Bronchial epithelial cell (primary cell): ENCODE measurements around the gene TMEM151A. TPM values are rescaled to one million over a fixed set of nuclear protein-coding genes. Genes with fewer than 3 reads are reported as not detected.

Experiments used
- DNase-seq: peaks from one replicate; pipeline ENCODE4 v3.0.0-alpha.2; 2010; ENCODE audit warnings: low read depth
- FAIRE-seq: peaks from 2 replicates; lab custom pipeline; 2011; peaks lifted over from hg19 to GRCh38; lab: Jason Lieb, UNC
- H3K27me3 ChIP-seq: 2 replicates; pipeline ENCODE4 v1.5.1; 2011; ENCODE audit warnings: low read length; ENCODE audit not compliant: control insufficient read depth, insufficient read depth
- H3K36me3 ChIP-seq: 2 replicates; pipeline ENCODE4 v1.5.1; 2011; ENCODE audit warnings: low read length; ENCODE audit not compliant: control insufficient read depth, insufficient read depth
- H3K4me3 ChIP-seq: 2 replicates; pipeline ENCODE4 v1.5.1; 2011; ENCODE audit warnings: mild to moderate bottlenecking, low read depth, low read length, control low read depth
- total RNA-seq: library from RNA; depleted of rRNA; stranded (reverse); fragments of >200 nt; gene quantifications from 2 replicates; pipeline ENCODE4 v1.2.1, GENCODE V29; 2014
- TF ChIP-seq, protein P1 (sequence below): IDR thresholded peaks from 2 replicates; pipeline ENCODE4 v1.5.1; 2011; ENCODE audit warnings: mild to moderate bottlenecking, moderate library complexity, low read length, control low read depth, inconsistent platforms; ENCODE audit not compliant: insufficient read depth, severe bottlenecking

Gene TMEM151A
- total RNA-seq, 1 donor from 2014 or later: not detected

DNA sequence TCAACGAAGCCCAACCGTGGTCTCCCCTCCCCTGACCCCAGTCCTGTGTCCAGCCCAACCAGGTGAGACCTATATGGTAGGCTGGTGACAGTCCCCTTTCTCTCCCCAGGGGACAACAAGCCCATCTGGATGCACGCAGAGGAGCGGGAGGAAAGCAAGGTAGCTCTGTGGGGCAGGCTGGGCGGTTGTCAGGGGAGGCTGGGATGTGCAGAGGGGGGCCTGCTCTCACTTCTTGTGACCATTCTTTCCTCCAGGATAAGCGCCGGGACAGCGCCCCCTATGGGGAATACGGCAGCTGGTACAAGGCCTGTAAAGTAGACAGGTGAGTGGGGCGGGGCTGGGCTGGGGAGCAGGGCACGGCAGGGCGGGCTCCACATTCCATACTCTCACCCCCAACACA lies 26.8 kb upstream of the TMEM151A start:
- DNase-seq (no peak), FAIRE-seq (no peak)
- Histone ChIP-seq H3K27me3 (no peaks in the 10 kb centered on the region), H3K4me3 (no peak overlapping the region), H3K36me3 (peaks cover 23% of the 10 kb centered on the region)
- TF ChIP-seq, protein P1, sequence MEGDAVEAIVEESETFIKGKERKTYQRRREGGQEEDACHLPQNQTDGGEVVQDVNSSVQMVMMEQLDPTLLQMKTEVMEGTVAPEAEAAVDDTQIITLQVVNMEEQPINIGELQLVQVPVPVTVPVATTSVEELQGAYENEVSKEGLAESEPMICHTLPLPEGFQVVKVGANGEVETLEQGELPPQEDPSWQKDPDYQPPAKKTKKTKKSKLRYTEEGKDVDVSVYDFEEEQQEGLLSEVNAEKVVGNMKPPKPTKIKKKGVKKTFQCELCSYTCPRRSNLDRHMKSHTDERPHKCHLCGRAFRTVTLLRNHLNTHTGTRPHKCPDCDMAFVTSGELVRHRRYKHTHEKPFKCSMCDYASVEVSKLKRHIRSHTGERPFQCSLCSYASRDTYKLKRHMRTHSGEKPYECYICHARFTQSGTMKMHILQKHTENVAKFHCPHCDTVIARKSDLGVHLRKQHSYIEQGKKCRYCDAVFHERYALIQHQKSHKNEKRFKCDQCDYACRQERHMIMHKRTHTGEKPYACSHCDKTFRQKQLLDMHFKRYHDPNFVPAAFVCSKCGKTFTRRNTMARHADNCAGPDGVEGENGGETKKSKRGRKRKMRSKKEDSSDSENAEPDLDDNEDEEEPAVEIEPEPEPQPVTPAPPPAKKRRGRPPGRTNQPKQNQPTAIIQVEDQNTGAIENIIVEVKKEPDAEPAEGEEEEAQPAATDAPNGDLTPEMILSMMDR: peak; percentile 59

GRCh38 chr11:66265531-66266377 lies 25.9 kb upstream of the TMEM151A start:
- Histone ChIP-seq H3K4me3 (no peak overlapping the region), H3K27me3 (no peaks in the 10 kb centered on the region), H3K36me3 (peaks cover 23% of the 10 kb centered on the region)
- DNase-seq (no peak), FAIRE-seq (no peak)
- TF ChIP-seq, protein P1: no peak

GRCh38 chr11:66266378-66267038 lies 25.2 kb upstream of the TMEM151A start:
- TF ChIP-seq, protein P1: no peak
- Histone ChIP-seq H3K36me3 (peaks cover 23% of the 10 kb centered on the region), H3K27me3 (no peaks in the 10 kb centered on the region), H3K4me3 (no peak overlapping the region)
- FAIRE-seq (no peak), DNase-seq (no peak)

GRCh38 chr11:66267039-66267378 lies 24.7 kb upstream of the TMEM151A start:
- no peak for FAIRE-seq
- Histone ChIP-seq H3K27me3 (no peaks in the 10 kb centered on the region), H3K4me3 (peak overlapping the region; percentile 90), H3K36me3 (peaks cover 22% of the 10 kb centered on the region)
- TF ChIP-seq, protein P1: no peak
- no peak for DNase-seq

DNA sequence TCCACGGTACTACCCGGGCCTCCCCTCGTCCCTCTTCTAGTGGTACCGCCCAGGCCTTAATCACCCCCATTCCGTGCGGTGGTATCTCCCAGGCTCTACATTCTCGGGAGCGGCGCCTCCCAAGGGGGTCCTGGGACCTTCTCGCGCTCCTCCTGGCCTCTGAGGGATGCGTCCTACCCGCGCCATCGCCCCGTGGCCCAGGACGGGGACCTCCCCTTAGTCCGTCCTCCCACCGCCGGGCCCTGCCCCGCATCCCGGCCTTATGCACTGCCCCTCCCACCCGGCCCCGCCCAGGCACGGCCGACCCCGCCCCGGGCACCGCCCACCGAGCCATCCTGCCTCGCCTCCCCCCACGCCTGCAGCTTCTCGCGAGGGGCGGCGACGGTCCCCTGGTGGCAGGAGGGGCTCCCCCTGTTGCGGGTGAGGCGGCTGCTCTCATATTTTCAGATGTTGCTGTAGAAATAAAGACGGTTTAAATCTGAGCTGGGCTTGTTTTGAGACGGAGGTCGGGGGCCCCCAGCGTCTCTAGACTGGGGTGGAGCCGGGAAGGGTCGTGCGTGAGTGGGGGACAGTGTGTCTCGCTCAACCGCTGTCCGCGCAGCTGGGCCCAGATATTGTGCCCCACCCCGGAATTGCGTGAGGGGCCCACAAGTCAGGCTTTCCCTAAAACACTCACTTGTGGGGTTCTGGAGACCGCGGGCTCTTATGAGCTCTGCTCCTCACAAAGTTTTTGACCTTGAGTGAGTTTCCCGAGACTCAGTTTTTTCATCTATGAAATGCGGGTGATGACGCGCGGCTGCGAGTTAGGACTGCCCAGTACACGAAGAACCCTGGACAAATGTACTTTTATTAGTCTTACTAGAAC lies 24.1 kb upstream of the TMEM151A start:
- DNase-seq (peak; percentile 48), FAIRE-seq (no peak)
- peaks cover 25% of the 10 kb centered on the region for H3K36me3 ChIP-seq
- no peaks in the 10 kb centered on the region for H3K27me3 ChIP-seq
- peak overlapping the region; percentile 90 for H3K4me3 ChIP-seq
- TF ChIP-seq, protein P1: no peak
